Natural killer cell (primary cell): ENCODE data around the gene ATF3. TPM values are rescaled to one million over a fixed set of nuclear protein-coding genes. Genes with fewer than 3 reads are reported as not detected.

Experiments
- ATAC-seq, 3 donors: fragments of 150-1000 bp in 2 of 3; fragments of 200-7000 bp in 1 of 3; cut with Tn5 transposase; 1 replicate in 1 of 3; 2 replicates in 2 of 3; pipeline ENCODE4 v1.10.0; 2021; ENCODE audit warnings: mild to moderate bottlenecking in 2 of 3, moderate library complexity in 2 of 3
- DNase-seq, 2 donors: peaks; one replicate each; pipeline versions ENCODE4 v3.0.0 to v3.0.0-alpha.2; 2013 to 2021; ENCODE audit warnings: mixed read lengths in 1 of 2
- H3K27ac ChIP-seq: one replicate; pipeline ENCODE4 v1.5.1; 2013; ENCODE audit warnings: mild to moderate bottlenecking, low read length
- H3K27me3 ChIP-seq: one replicate; pipeline ENCODE4 v1.6.1; 2013; ENCODE audit warnings: low read length; ENCODE audit not compliant: control insufficient read depth, insufficient read depth
- H3K36me3 ChIP-seq: one replicate; pipeline ENCODE4 v1.6.1; 2013; ENCODE audit warnings: low read length; ENCODE audit not compliant: control insufficient read depth, insufficient read depth
- H3K4me1 ChIP-seq: one replicate; pipeline ENCODE4 v1.6.1; 2013; ENCODE audit warnings: low read length; ENCODE audit not compliant: control insufficient read depth, insufficient read depth
- H3K4me3 ChIP-seq: one replicate; pipeline ENCODE4 v1.5.1; 2013; ENCODE audit warnings: low read length
- H3K9me3 ChIP-seq: one replicate; pipeline ENCODE4 v1.6.1; 2013; ENCODE audit warnings: low read length; ENCODE audit not compliant: control insufficient read depth, insufficient read depth
- H3K27ac Mint-ChIP-seq, 2 donors: one replicate each; pipeline ENCODE4 v1.8.0; 2022; ENCODE audit warnings: mild to moderate bottlenecking in 2 of 2, mixed read lengths in 2 of 2, moderate library complexity in 1 of 2
- H3K27me3 Mint-ChIP-seq, 2 donors: one replicate each; pipeline ENCODE4 v1.8.0; 2022; ENCODE audit warnings: low read depth in 2 of 2, mixed read lengths in 2 of 2
- H3K36me3 Mint-ChIP-seq: one replicate; pipeline ENCODE4 v1.8.0; 2022; ENCODE audit warnings: mixed read lengths
- H3K4me1 Mint-ChIP-seq, 2 donors: one replicate each; pipeline ENCODE4 v1.8.0; 2022; ENCODE audit warnings: mixed read lengths in 2 of 2
- H3K4me3 Mint-ChIP-seq: one replicate; pipeline ENCODE4 v1.8.0; 2022; ENCODE audit warnings: mild to moderate bottlenecking, moderate library complexity, mixed read lengths
- H3K9me3 Mint-ChIP-seq, 2 donors: one replicate each; pipeline ENCODE4 v1.8.0; 2022; ENCODE audit warnings: mixed read lengths in 2 of 2
- WGBS: methylation state at CpG from one replicate; pipeline ENCODE4 v1.1.7; 2013; ENCODE audit warnings: missing lambda C conversion rate; ENCODE audit not compliant: insufficient coverage; 5-methylcytosine and 5-hydroxymethylcytosine counted together
- intact Hi-C: fragments of 100-400 bp; cut with micrococcal nuclease; formaldehyde crosslinking; loops from one replicate; pipeline ENCODE4 v1.14.2; 2022
- total RNA-seq, 4 donors: library from RNA; stranded (reverse); fragments of 120-200 nt in 1 of 4; gene quantifications; one replicate each; pipeline versions ENCODE4 v1.2.3 to v1.2.4, GENCODE V29; 2013 to 2022
- TF ChIP-seq, protein P1 (sequence below): fragments of 200-600 bp; IDR thresholded peaks from one replicate; pipeline ENCODE4 v1.8.0; 2022; ENCODE audit warnings: antibody characterized with exemption

The ATF3 gene
- total RNA-seq, 3 donors from 2014 or later (not counting 1 experiment from before 2014, with no cell fraction given) = 62.2 to 135 (median 78.5) TPM

DNA sequence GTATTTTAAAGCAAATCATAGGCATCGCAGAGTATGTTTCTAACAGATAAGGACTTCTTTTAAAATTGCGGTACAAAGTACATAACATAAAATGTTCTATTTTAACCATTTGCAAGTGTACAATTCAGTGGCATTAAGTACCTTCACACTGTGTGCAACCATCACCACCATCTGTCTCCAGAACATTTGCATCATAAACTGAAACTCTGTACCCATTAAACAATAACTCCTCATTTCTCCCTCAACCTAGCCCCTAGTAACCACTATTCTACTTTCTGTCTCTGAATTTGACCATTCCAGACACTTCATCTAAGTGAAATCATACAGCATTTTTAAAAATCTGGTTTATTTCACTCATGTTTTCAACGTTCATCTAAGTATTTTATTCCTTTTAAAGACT is 16.6 kb upstream of the ATF3 start:
- intact Hi-C loops = no loop called here
- 100% methylated on average over 2 of the region's 3 CpGs for WGBS
- Histone ChIP-seq H3K27ac (no peak overlapping the region), H3K27me3 (peaks cover 2% of the 10 kb centered on the region), H3K9me3 (no peaks in the 10 kb centered on the region), H3K4me3 (no peak overlapping the region), H3K4me1 (peaks cover 7% of the 10 kb centered on the region), H3K36me3 (no peaks in the 10 kb centered on the region)
- peaks cover 15 to 16% of the 10 kb centered on the region in 2 donors for H3K4me1 Mint-ChIP-seq
- H3K9me3 Mint-ChIP-seq = no peaks in the 10 kb centered on the region
- TF ChIP-seq, protein P1, sequence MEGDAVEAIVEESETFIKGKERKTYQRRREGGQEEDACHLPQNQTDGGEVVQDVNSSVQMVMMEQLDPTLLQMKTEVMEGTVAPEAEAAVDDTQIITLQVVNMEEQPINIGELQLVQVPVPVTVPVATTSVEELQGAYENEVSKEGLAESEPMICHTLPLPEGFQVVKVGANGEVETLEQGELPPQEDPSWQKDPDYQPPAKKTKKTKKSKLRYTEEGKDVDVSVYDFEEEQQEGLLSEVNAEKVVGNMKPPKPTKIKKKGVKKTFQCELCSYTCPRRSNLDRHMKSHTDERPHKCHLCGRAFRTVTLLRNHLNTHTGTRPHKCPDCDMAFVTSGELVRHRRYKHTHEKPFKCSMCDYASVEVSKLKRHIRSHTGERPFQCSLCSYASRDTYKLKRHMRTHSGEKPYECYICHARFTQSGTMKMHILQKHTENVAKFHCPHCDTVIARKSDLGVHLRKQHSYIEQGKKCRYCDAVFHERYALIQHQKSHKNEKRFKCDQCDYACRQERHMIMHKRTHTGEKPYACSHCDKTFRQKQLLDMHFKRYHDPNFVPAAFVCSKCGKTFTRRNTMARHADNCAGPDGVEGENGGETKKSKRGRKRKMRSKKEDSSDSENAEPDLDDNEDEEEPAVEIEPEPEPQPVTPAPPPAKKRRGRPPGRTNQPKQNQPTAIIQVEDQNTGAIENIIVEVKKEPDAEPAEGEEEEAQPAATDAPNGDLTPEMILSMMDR = no peak
- DNase-seq (no peak), ATAC-seq (no peak)
- H3K36me3 Mint-ChIP-seq = no peaks in the 10 kb centered on the region
- H3K4me3 Mint-ChIP-seq = no peak overlapping the region
- no peak overlapping the region for H3K27ac Mint-ChIP-seq
- peaks cover 21 to 46% of the 10 kb centered on the region in 2 donors for H3K27me3 Mint-ChIP-seq

DNA sequence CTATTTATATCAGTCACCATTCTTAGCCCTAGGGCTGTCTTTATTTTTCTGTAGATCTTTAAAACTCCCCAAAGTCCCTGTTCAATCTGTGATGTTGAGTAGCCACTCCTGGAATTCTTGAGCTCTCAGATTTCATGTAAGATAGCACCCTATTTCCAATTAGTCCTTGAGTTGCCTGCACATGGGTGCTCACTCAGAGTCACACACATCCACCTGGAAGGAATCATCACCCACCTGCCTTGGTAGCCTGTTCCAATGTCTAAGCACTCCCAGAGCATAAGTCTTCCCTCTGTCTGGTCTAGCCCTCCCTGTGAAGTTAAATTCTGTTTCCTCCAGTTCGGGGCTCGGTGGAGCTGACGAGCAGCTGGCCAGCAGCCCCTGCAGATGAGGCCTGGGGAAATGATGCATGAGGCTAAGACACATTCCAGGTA is 14.7 kb upstream of the ATF3 start:
- TF ChIP-seq, protein P1 = no peak
- Mint-ChIP-seq H3K27ac (peak overlapping the region in 1 of 2 donors; percentile 72), H3K4me3 (no peak overlapping the region), H3K36me3 (no peaks in the 10 kb centered on the region), H3K4me1 (peaks cover 16 to 17% of the 10 kb centered on the region in 2 donors), H3K9me3 (no peaks in the 10 kb centered on the region), H3K27me3 (peaks cover 11 to 33% of the 10 kb centered on the region in 2 donors)
- Histone ChIP-seq H3K27me3 (no peaks in the 10 kb centered on the region), H3K27ac (no peak overlapping the region), H3K36me3 (no peaks in the 10 kb centered on the region), H3K9me3 (no peaks in the 10 kb centered on the region), H3K4me1 (peaks cover 7% of the 10 kb centered on the region), H3K4me3 (no peak overlapping the region)
- ATAC-seq (no peak), DNase-seq (no peak)
- intact Hi-C loops = no loop called here
- WGBS = 89% methylated on average over 3 of the region's 3 CpGs

DNA sequence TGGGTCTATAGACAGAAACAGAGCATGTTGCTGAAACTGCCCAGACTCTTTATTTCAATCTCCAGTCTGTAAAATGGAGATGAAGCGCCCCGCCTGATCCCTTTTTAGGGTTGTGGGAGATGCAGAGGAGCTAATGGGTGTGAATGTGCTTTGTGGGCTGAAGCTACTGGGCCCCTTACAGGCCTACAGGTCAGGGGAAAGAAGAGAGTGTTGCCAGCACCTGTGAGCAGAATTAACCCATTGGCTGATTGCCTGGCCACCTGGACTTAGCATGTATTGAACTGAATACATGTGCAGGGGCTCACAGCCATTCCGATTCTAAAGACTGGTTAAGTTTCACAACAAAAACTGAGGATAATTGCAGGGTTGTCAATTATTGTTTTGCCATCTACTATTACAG is 13.9 kb upstream of the ATF3 start:
- Mint-ChIP-seq H3K4me3 (no peak overlapping the region), H3K27ac (peak overlapping the region in 1 of 2 donors; percentile 72), H3K9me3 (no peaks in the 10 kb centered on the region), H3K4me1 (peaks cover 16 to 17% of the 10 kb centered on the region in 2 donors), H3K36me3 (no peaks in the 10 kb centered on the region), H3K27me3 (peaks cover 14 to 31% of the 10 kb centered on the region in 2 donors)
- DNase-seq (no peak), ATAC-seq (no peak)
- no peaks in the 10 kb centered on the region for H3K36me3 ChIP-seq
- no peak overlapping the region for H3K4me3 ChIP-seq
- TF ChIP-seq, protein P1 = no peak
- H3K4me1 ChIP-seq = peaks cover 7% of the 10 kb centered on the region
- 97% methylated on average over 3 of the region's 3 CpGs for WGBS
- no peaks in the 10 kb centered on the region for H3K27me3 ChIP-seq
- no peaks in the 10 kb centered on the region for H3K9me3 ChIP-seq
- intact Hi-C loops = no loop called here
- H3K27ac ChIP-seq = no peak overlapping the region

DNA sequence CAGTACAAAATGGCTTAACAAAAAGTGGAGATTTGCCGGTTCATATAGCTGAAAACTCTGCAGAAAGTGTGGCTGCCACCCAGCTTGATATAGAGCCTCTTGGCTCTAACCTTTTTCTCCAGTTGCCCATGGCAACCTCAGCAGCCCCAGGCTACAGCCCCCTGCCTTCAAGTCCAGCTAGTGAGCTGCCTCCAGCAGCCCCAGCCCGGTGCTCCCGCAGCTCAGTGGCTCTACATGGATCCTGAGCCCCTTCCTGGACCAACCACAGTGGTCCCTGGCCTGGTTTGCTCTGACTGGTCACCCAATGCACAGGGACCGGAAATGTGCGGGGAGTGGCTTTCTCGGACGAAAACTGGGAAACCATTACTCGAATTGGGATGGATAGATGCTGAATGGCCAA is 13.3 kb upstream of the ATF3 start:
- H3K27me3 Mint-ChIP-seq = peaks cover 19 to 33% of the 10 kb centered on the region in 2 donors
- no peak overlapping the region for H3K4me3 Mint-ChIP-seq

More for the DNA sequence above, 13.3 kb upstream of the ATF3 start:
- TF ChIP-seq, protein P1 = no peak
- intact Hi-C loops = no loop called here
- no peak overlapping the region for H3K27ac ChIP-seq
- no peak overlapping the region for H3K4me3 ChIP-seq
- no peaks in the 10 kb centered on the region for H3K9me3 ChIP-seq
- Mint-ChIP-seq H3K36me3 (no peaks in the 10 kb centered on the region), H3K27ac (peak overlapping the region; percentile 87 to 91), H3K9me3 (no peaks in the 10 kb centered on the region), H3K4me1 (peaks cover 16 to 17% of the 10 kb centered on the region in 2 donors)
- no peaks in the 10 kb centered on the region for H3K27me3 ChIP-seq
- peaks cover 7% of the 10 kb centered on the region for H3K4me1 ChIP-seq
- DNase-seq (no peak), ATAC-seq (no peak)
- over 99% methylated on average over 8 of the region's 8 CpGs for WGBS
- H3K36me3 ChIP-seq = no peaks in the 10 kb centered on the region
